A673 (cell line): ENCODE results near the gene GPR68. TPM values are rescaled to one million over a fixed set of nuclear protein-coding genes. Genes with fewer than 3 reads are reported as not detected.

ENCODE experiments used
- BruUV-seq: library from RNA; stranded (reverse); fragments of 400-500 nt; replicated peaks from 2 replicates; lab custom pipeline; 2021; lab: Mats Ljungman, UMichigan
- CTCF ChIA-PET: fragments of 300-600 bp; sonication (Branson Sonifier 250); formaldehyde crosslinking; loops from one replicate; lab custom pipeline; 2022; ENCODE audit warnings: antibody characterized with exemption; lab: Charles Lee
- POLR2A ChIA-PET: fragments of 300-600 bp; sonication (Branson Sonifier 250); formaldehyde crosslinking; loops from one replicate; lab custom pipeline; 2022; ENCODE audit warnings: antibody characterized with exemption; ENCODE audit not compliant: low non-redundant PET; lab: Charles Lee
- DNase-seq: peaks from one replicate; pipeline ENCODE4 v3.0.0-alpha.2; 2015; ENCODE audit warnings: low spot score
- H3K27ac ChIP-seq: fragments of 200-600 bp; sonication (generic); 2 replicates; pipeline ENCODE4 v1.5.1; 2016; ENCODE audit warnings: mixed run types, low read depth, mild to moderate bottlenecking, mixed read lengths, antibody characterized with exemption, low read length; ENCODE audit not compliant: poor library complexity, severe bottlenecking
- H3K27me3 ChIP-seq: fragments of 200-600 bp; sonication (generic); replicated peaks from 2 replicates; pipeline ENCODE4 v1.6.1; 2017; ENCODE audit warnings: mixed run types, low read depth, mild to moderate bottlenecking, mixed read lengths, antibody characterized with exemption, low read length; ENCODE audit not compliant: insufficient read depth, poor library complexity
- H3K36me3 ChIP-seq: fragments of 200-600 bp; sonication (generic); 2 replicates; pipeline ENCODE4 v1.6.1; 2016; ENCODE audit warnings: mixed run types, mild to moderate bottlenecking, mixed read lengths, antibody characterized with exemption, low read length; ENCODE audit not compliant: insufficient read depth, poor library complexity, severe bottlenecking
- H3K4me1 ChIP-seq: fragments of 200-600 bp; sonication (generic); 2 replicates; pipeline ENCODE4 v1.6.1; 2017; ENCODE audit warnings: mixed run types, mild to moderate bottlenecking, mixed read lengths, antibody characterized with exemption, low read length; ENCODE audit not compliant: insufficient read depth, poor library complexity, severe bottlenecking
- H3K4me3 ChIP-seq: fragments of 200-600 bp; sonication (generic); 2 replicates; pipeline ENCODE4 v1.5.1; 2016; ENCODE audit warnings: low read depth, mixed run types, mild to moderate bottlenecking, mixed read lengths, low read length; ENCODE audit not compliant: poor library complexity, severe bottlenecking
- H3K9me3 ChIP-seq: fragments of 200-600 bp; sonication (generic); 2 replicates; pipeline ENCODE4 v1.6.1; 2016; ENCODE audit warnings: mixed run types, low read depth, mild to moderate bottlenecking, mixed read lengths, antibody characterized with exemption, low read length; ENCODE audit not compliant: poor library complexity, severe bottlenecking
- EZH2 ChIP-seq: fragments of 200-600 bp; sonication (generic); IDR thresholded peaks from 2 replicates; pipeline ENCODE4 v1.6.1; 2017; ENCODE audit warnings: borderline replicate concordance, low read depth, mild to moderate bottlenecking, mixed read lengths, antibody characterized with exemption, low read length; ENCODE audit not compliant: poor library complexity, severe bottlenecking
- intact Hi-C: fragments of 100-400 bp; cut with micrococcal nuclease; formaldehyde crosslinking; loops from one replicate; pipeline ENCODE4 v1.10.0; 2022; ENCODE audit not compliant: unreplicated experiment
- total RNA-seq: library from RNA; stranded (reverse); gene quantifications from 2 replicates; pipeline ENCODE4 v1.2.3, GENCODE V29; 2021
- TF ChIP-seq, protein P1 (sequence below): fragments of 300-800, 200-600 bp; sonication (generic); conservative IDR thresholded peaks from 2 replicates; pipeline ENCODE4 v1.5.1; 2017; ENCODE audit warnings: low read depth, mild to moderate bottlenecking, antibody characterized with exemption, low read length, moderate library complexity, mixed read lengths

Gene GPR68
- total RNA-seq, 1 experiment from 2014 or later, result 0.30 TPM

DNA sequence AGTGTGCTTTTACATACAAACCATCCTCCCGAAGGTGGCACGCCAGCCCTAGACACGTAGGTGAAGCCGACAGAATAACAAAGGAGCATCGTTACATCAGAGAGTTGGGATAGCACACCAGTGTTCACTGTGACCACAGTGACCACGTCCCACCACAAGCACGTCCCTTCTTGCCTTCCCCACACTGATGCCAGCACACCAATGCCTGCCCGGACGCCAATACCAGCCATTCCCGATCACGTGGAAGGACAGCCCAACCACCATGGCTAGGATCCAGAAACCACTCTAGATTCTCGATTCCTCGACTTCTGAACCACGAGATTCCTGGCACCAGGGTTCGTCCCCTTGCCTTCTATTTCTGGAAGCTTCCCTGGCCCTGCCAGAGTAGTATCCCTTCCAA lies 48.0 kb upstream of the GPR68 start:
- no peaks in the 10 kb centered on the region for H3K27me3 ChIP-seq
- H3K9me3 ChIP-seq, result no peaks in the 10 kb centered on the region
- no peak overlapping the region for H3K4me3 ChIP-seq
- no peak for DNase-seq
- intact Hi-C loops, result no loop called here
- H3K27ac ChIP-seq, result no peak overlapping the region
- CTCF ChIA-PET, result no interaction called here
- POLR2A ChIA-PET, result interaction anchor here (0.9 kb wide), 1 partner anchor 74 kb away, joined by 6 read pairs; no protein-coding TSS in a partner anchor
- peaks cover 48% of the 10 kb centered on the region for H3K36me3 ChIP-seq
- no peaks in the 10 kb centered on the region for H3K4me1 ChIP-seq
- BruUV-seq, result no TSS peak
- TF ChIP-seq, protein P1, sequence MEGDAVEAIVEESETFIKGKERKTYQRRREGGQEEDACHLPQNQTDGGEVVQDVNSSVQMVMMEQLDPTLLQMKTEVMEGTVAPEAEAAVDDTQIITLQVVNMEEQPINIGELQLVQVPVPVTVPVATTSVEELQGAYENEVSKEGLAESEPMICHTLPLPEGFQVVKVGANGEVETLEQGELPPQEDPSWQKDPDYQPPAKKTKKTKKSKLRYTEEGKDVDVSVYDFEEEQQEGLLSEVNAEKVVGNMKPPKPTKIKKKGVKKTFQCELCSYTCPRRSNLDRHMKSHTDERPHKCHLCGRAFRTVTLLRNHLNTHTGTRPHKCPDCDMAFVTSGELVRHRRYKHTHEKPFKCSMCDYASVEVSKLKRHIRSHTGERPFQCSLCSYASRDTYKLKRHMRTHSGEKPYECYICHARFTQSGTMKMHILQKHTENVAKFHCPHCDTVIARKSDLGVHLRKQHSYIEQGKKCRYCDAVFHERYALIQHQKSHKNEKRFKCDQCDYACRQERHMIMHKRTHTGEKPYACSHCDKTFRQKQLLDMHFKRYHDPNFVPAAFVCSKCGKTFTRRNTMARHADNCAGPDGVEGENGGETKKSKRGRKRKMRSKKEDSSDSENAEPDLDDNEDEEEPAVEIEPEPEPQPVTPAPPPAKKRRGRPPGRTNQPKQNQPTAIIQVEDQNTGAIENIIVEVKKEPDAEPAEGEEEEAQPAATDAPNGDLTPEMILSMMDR, result no peak
- no peak for TF ChIP-seq EZH2

DNA sequence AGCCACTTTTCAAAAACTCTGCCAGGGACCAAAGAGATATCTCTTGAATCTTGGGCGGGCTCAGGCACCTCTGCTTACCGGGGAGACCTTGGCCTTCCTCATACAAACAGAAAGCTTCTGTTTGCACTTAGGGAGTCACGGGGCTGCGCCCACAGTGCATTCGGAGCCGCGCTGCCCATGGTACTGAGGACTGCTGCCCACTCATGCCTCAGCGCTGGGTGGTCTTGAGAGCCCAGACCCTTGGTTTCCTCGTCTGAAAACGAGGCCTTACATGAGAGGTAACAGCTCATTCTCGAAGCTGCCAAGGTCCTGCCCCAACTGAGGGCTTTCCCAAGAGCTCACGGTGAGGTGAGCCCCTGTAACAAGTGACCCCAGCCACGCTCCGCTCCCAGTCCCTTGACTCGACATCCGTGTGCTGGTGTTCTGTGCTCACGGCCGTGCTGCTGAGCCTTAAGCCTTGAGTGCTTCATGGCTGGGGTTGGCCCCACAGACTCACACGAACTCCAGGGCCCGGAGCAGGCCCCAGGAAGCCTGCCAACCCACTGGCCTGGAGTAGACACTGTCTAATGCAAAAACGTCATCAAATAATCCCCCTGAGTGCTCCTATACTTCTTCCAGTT lies 47.4 kb upstream of the GPR68 start:
- no TSS peak for BruUV-seq
- Histone ChIP-seq H3K36me3 (peaks cover 48% of the 10 kb centered on the region), H3K27ac (no peak overlapping the region), H3K27me3 (no peaks in the 10 kb centered on the region), H3K4me1 (no peaks in the 10 kb centered on the region), H3K9me3 (no peaks in the 10 kb centered on the region), H3K4me3 (no peak overlapping the region)
- POLR2A ChIA-PET, result no interaction called here
- CTCF ChIA-PET, result no interaction called here
- intact Hi-C loops, result no loop called here
- TF ChIP-seq, protein P1, result no peak
- no peak for TF ChIP-seq EZH2
- no peak for DNase-seq

DNA sequence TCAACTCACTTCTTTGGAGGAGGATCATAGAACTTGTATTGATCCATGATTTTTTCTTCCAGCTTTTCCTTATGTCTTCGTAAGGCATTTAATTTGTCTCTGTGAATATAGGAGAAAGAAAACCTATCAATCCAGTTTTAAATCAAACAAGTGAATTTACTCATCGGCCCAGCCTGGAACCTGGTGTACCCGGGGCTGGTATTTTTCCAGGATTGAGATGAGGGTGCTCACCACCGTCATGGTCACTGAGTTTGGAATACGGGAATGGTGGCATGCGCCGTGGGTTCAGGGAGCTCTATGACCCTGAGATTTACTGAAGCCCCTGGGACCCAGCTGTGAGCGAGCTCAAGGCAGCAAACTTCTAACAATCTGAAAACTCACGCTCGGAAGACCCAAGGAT lies 46.5 kb upstream of the GPR68 start:
- no peak for TF ChIP-seq EZH2
- TF ChIP-seq, protein P1, result no peak
- intact Hi-C loops, result no loop called here
- no peak for DNase-seq
- CTCF ChIA-PET, result no interaction called here
- Histone ChIP-seq H3K9me3 (no peaks in the 10 kb centered on the region), H3K36me3 (peaks cover 44% of the 10 kb centered on the region), H3K4me1 (peaks cover 5% of the 10 kb centered on the region), H3K4me3 (no peak overlapping the region), H3K27ac (no peak overlapping the region), H3K27me3 (no peaks in the 10 kb centered on the region)
- POLR2A ChIA-PET, result no interaction called here
- BruUV-seq, result no TSS peak
